ENCODE measurements around the gene COL6A3. TPM values are rescaled to one million over a fixed set of nuclear protein-coding genes. Genes with fewer than 3 reads are reported as not detected.
A peak's percentile ranks its signal among the peaks of the same experiment; 100 is the strongest.

Gene COL6A3
- total and polyA plus RNA-seq, 9 of the 15 experiments (the other 6 are each of a cell fraction or from before 2014, with no cell fraction given), result 0.07 to 4.1 (median 1.5) TPM

GRCh38 chr2:237323656-237324055, 90.3 kb downstream of the COL6A3 start (continued):
- TF ChIP-seq ZNF592 (IDR thresholded peaks at IDR 0.05), result no peak
- no peak for TF ChIP-seq ZNF449 (CRISPR knock-in tag; IDR thresholded peaks at IDR 0.05)
- no peak for TF ChIP-seq ZBTB17 (CRISPR knock-in tag; IDR thresholded peaks at IDR 0.05)

GRCh38 chr2:237322564-237322963, 91.4 kb downstream of the COL6A3 start:
- 0% methylated on average over 4 of the region's 4 CpGs for WGBS (ENCODE audit: insufficient coverage, low coverage, missing lambda C conversion rate)
- no peak for FAIRE-seq

More at GRCh38 chr2:237322564-237322963, 91.4 kb downstream of the COL6A3 start:
- intact Hi-C loops (cut with micrococcal nuclease), result no loop called here
- Histone ChIP-seq H4K20me1 (replicated peaks; ENCODE audit: control insufficient read depth, insufficient read depth, low read length) (no peaks in the 10 kb centered on the region), H3K36me3 (ENCODE audit: control insufficient read depth, insufficient read depth, low read length) (no peaks in the 10 kb centered on the region), H3K4me3 (no peak overlapping the region), H3K9me1 (ENCODE audit: control insufficient read depth, insufficient read depth, low read length) (no peaks in the 10 kb centered on the region), H2AFZ (ENCODE audit: low read depth, low read length) (no peak overlapping the region), H3K27me3 (ENCODE audit: control insufficient read depth in 2 of 2, insufficient read depth in 2 of 2, low read length in 2 of 2) (peaks cover 0 to 12% of the 10 kb centered on the region in 2 experiments; a peak in 2 of 5 replicates), H3K79me2 (ENCODE audit: control insufficient read depth, insufficient read depth, low read length) (no peaks in the 10 kb centered on the region), H3K27ac (ENCODE audit: extremely low read depth, low read depth, low read length) (no peak overlapping the region), H3K4me1 (replicated peaks in 1 of 2; ENCODE audit: control insufficient read depth in 2 of 2, insufficient read depth in 2 of 2, low read length in 2 of 2) (no peaks in the 10 kb centered on the region), H3K9ac (ENCODE audit: insufficient read depth in 1 of 2, low read depth in 2 of 2, low read length in 2 of 2) (no peak overlapping the region), H3K4me2 (ENCODE audit: insufficient read depth, low read length) (no peak overlapping the region), H3K9me3 (replicated peaks; ENCODE audit: control insufficient read depth, insufficient read depth, low read depth, low read length) (no peaks in the 10 kb centered on the region)
- ATAC-seq (peak; percentile 59), DNase-seq (ENCODE audit: extremely low read depth in 1 of 4, low spot score in 3 of 4) (peak in 2 of 4 experiments; percentile 1 to 11)
- BruUV-seq (replicated peaks), result no TSS peak
- ChIA-PET POLR2A (no interaction called here), CTCF (ENCODE audit: low intra/inter-chr PET ratio) (no interaction called here)
- TF ChIP-seq NFATC3 (IDR thresholded peaks at IDR 0.05) (no peak), CTCF (IDR thresholded peaks at IDR 0.05 in 2 of 3, conservative IDR thresholded peaks at IDR 0.05 in 1 of 3; ENCODE audit: insufficient read depth in 2 of 3, low read depth in 1 of 3, low read length in 3 of 3) (peak; percentile 13 to 25 (median 21); a peak in 3 of 6 replicates)
- in situ Hi-C loops (cut with MboI), result no loop called here

All from K562 (cell line).